Fibroblast of skin of back (primary cell): ENCODE measurements around the gene ATN1.

ENCODE experiments used
- DNase-seq: peaks from one replicate; pipeline ENCODE4 v3.0.0-alpha.2; 2013

ATN1 gene

GRCh38 chr12:6944381-6945186 lies 16.8 kb downstream of the ATN1 start:
- DNase-seq = peak; percentile 93

GRCh38 chr12:6945613-6946012 lies 17.9 kb downstream of the ATN1 start:
- no peak for DNase-seq

GRCh38 chr12:6946033-6946919 lies 18.5 kb downstream of the ATN1 start:
- DNase-seq = no peak

- DNase-seq = no peak
Observed at GRCh38 chr12:6946920-6947374, 19.2 kb downstream of the ATN1 start.

GRCh38 chr12:6947615-6948014 lies 19.9 kb downstream of the ATN1 start:
- DNase-seq = no peak

GRCh38 chr12:6948873-6949594 lies 21.3 kb downstream of the ATN1 start:
- no peak for DNase-seq

GRCh38 chr12:6950401-6950801 lies 22.6 kb downstream of the ATN1 start:
- DNase-seq = no peak

GRCh38 chr12:6950811-6951540 lies 23.2 kb downstream of the ATN1 start, which contains the start of gene PTPN6:
Gene PTPN6 (plus strand): TSS chr12:6951356. CDS start chr12:6951513, 157 bp downstream.
- no peak for DNase-seq

GRCh38 chr12:6951551-6952120 lies 23.9 kb downstream of the ATN1 start:
- no peak for DNase-seq

- no peak for DNase-seq
Observed at GRCh38 chr12:6952121-6952862, 24.5 kb downstream of the ATN1 start.

- DNase-seq = no peak
Observed at GRCh38 chr12:6952863-6953441, 25.2 kb downstream of the ATN1 start.

GRCh38 chr12:6953442-6954315 lies 25.9 kb downstream of the ATN1 start:
- peak; percentile 65 for DNase-seq

- no peak for DNase-seq
Observed at GRCh38 chr12:6954316-6955107, 26.8 kb downstream of the ATN1 start.

- no peak for DNase-seq
Observed at GRCh38 chr12:6955108-6956020, 27.6 kb downstream of the ATN1 start.

GRCh38 chr12:6956021-6956727 lies 28.4 kb downstream of the ATN1 start:
- no peak for DNase-seq

GRCh38 chr12:6957151-6957701 lies 29.5 kb downstream of the ATN1 start:
- no peak for DNase-seq
